ENCODE data around the gene EIF3L. TPM values are rescaled to one million over a fixed set of nuclear protein-coding genes. Genes with fewer than 3 reads are reported as not detected.

The EIF3L gene
- total RNA-seq, 1 experiment from 2014 or later, result 739 TPM

- Mint-ChIP-seq H3K9me3 (no peaks in the 10 kb centered on the region), H3K36me3 (ENCODE audit: insufficient read depth in 1 of 3, low read depth in 3 of 3) (peaks cover 3 to 10% (median 9%) of the 10 kb centered on the region in 3 experiments; a peak in 4 of 7 replicates), H3K4me1 (peaks cover 26 to 32% of the 10 kb centered on the region in 2 experiments), H3K27me3 (ENCODE audit: low read depth) (no peaks in the 10 kb centered on the region), H3K4me3 (peak overlapping the region; percentile 72 to 80), H3K27ac (peak overlapping the region in 2 of 3 experiments; percentile 46 to 65; a peak in 4 of 7 replicates)
- H2BK12ac ChIP-seq (ENCODE audit: insufficient read length, low read depth, low read length), result no peak overlapping the region
- no peak overlapping the region for H3T11ph ChIP-seq (ENCODE audit: low read length)
- H2AFZ ChIP-seq (ENCODE audit: low read length), result no peak overlapping the region
- H4K5ac ChIP-seq (ENCODE audit: insufficient read length, low read depth, low read length), result no peak overlapping the region
- H3K79me2 ChIP-seq (ENCODE audit: insufficient read depth, low read length), result no peaks in the 10 kb centered on the region
- H3K18ac ChIP-seq (ENCODE audit: insufficient read length, low read depth, low read length), result peak overlapping the region; percentile 22
- H2BK15ac ChIP-seq (ENCODE audit: low read depth, low read length), result no peak overlapping the region
- WGBS (ENCODE audit: extremely low coverage, insufficient read length, low lambda C conversion rate), result no CpG with 5 or more reads among the region's 10 CpGs
- TF ChIP-seq, protein P1, sequence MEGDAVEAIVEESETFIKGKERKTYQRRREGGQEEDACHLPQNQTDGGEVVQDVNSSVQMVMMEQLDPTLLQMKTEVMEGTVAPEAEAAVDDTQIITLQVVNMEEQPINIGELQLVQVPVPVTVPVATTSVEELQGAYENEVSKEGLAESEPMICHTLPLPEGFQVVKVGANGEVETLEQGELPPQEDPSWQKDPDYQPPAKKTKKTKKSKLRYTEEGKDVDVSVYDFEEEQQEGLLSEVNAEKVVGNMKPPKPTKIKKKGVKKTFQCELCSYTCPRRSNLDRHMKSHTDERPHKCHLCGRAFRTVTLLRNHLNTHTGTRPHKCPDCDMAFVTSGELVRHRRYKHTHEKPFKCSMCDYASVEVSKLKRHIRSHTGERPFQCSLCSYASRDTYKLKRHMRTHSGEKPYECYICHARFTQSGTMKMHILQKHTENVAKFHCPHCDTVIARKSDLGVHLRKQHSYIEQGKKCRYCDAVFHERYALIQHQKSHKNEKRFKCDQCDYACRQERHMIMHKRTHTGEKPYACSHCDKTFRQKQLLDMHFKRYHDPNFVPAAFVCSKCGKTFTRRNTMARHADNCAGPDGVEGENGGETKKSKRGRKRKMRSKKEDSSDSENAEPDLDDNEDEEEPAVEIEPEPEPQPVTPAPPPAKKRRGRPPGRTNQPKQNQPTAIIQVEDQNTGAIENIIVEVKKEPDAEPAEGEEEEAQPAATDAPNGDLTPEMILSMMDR (conservative IDR thresholded peaks at IDR 0.05), result no peak
- no peak overlapping the region for H2BK120ac ChIP-seq (ENCODE audit: low read depth, low read length, poor library complexity, severe bottlenecking)
- no peak overlapping the region for H3K4me2 ChIP-seq (ENCODE audit: insufficient read depth, insufficient read length, low read length)
- no peak overlapping the region for H2BK20ac ChIP-seq (ENCODE audit: low read depth, low read length, poor library complexity, severe bottlenecking)
- H3K56ac ChIP-seq (ENCODE audit: insufficient read length, low read depth, low read length), result no peak overlapping the region
- H2BK5ac ChIP-seq (ENCODE audit: insufficient read length, low read length), result no peak overlapping the region
- 0 out of 2 replicates have a peak, but pooled peaks cover 3% of the 10 kb centered on the region for H3K4me1 ChIP-seq (ENCODE audit: insufficient read depth, low read length)
- H4K91ac ChIP-seq (ENCODE audit: insufficient read length, low read depth, low read length), result no peak overlapping the region
- no peaks in the 10 kb centered on the region for H3K27me3 ChIP-seq (ENCODE audit: insufficient read depth, low read length)
- no peak overlapping the region for H3K9ac ChIP-seq (ENCODE audit: extremely low read depth, insufficient read length, low read length)
- no peak overlapping the region for H4K8ac ChIP-seq (replicated peaks; ENCODE audit: insufficient read length, low read depth, low read length)
- no peaks in the 10 kb centered on the region for H3K79me1 ChIP-seq (ENCODE audit: insufficient read depth, low read depth, low read length, poor library complexity, severe bottlenecking)
- DNase-seq, result peak; percentile 58
- H3K23me2 ChIP-seq (ENCODE audit: insufficient read length, low read depth, low read length, poor library complexity, severe bottlenecking), result peaks cover 5% of the 10 kb centered on the region
- no peak overlapping the region for H3K23ac ChIP-seq (ENCODE audit: insufficient read length, low read depth, low read length)
- no peaks in the 10 kb centered on the region for H4K20me1 ChIP-seq (ENCODE audit: control insufficient read depth, insufficient read depth, insufficient read length)
- no peak overlapping the region for H3K4ac ChIP-seq (ENCODE audit: low read depth, low read length)
- H2AK5ac ChIP-seq (ENCODE audit: insufficient read length, low read length), result no peak overlapping the region
- no peak overlapping the region for H3K27ac ChIP-seq (ENCODE audit: insufficient read length, low read depth, low read length)
- no peaks in the 10 kb centered on the region for H3K9me3 ChIP-seq (ENCODE audit: control insufficient read depth, low read depth, low read length)
- no peak overlapping the region; the same call in 1 of the 2 replicates for H3K14ac ChIP-seq (ENCODE audit: insufficient read depth, low read length)
Observed at GRCh38 chr22:37904572-37905533, 55.6 kb downstream of the EIF3L start.

Measured in H9 (cell line).